Liver (tissue), 9 donors: ENCODE results near the gene ST7. TPM values are rescaled to one million over a fixed set of nuclear protein-coding genes. Genes with fewer than 3 reads are reported as not detected.

ENCODE experiments used
- DNase-seq: peaks from one replicate; pipeline ENCODE4 v3.0.0-alpha.2; 2017; ENCODE audit warnings: low spot score
- H3K27ac ChIP-seq, 2 donors: one replicate each; pipeline ENCODE4 v1.7.0; 2013; ENCODE audit warnings: inconsistent platforms in 2 of 2, low read length in 2 of 2, control low read depth in 1 of 2, low read depth in 1 of 2, mild to moderate bottlenecking in 1 of 2
- H3K27me3 ChIP-seq, 4 donors: one replicate each; pipeline versions ENCODE4 v1.6.1 to v1.7.0; 2013; ENCODE audit warnings: low read length in 3 of 4, inconsistent platforms in 1 of 4, mild to moderate bottlenecking in 1 of 4, moderate library complexity in 1 of 4; ENCODE audit not compliant: control insufficient read depth in 4 of 4, insufficient read depth in 4 of 4
- H3K36me3 ChIP-seq, 4 donors: one replicate each; pipeline versions ENCODE4 v1.6.1 to v1.7.0; 2013; ENCODE audit warnings: low read length in 3 of 4, mild to moderate bottlenecking in 3 of 4, low read depth in 1 of 4, moderate library complexity in 1 of 4; ENCODE audit not compliant: control insufficient read depth in 4 of 4, insufficient read depth in 3 of 4
- H3K4me1 ChIP-seq, 4 donors: one replicate each; pipeline versions ENCODE4 v1.6.1 to v1.7.0; 2013; ENCODE audit warnings: low read length in 3 of 4, mild to moderate bottlenecking in 3 of 4, moderate library complexity in 1 of 4; ENCODE audit not compliant: control insufficient read depth in 4 of 4, insufficient read depth in 4 of 4
- H3K4me3 ChIP-seq, 3 donors: one replicate each; pipeline versions ENCODE4 v1.6.1 to v1.7.0; 2013; ENCODE audit warnings: low read length in 3 of 3, control low read depth in 1 of 3, low read depth in 1 of 3, mild to moderate bottlenecking in 1 of 3
- H3K9ac ChIP-seq, 2 donors: one replicate each; pipeline ENCODE4 v1.7.0; 2013; ENCODE audit warnings: low read length in 2 of 2, mild to moderate bottlenecking in 2 of 2, moderate library complexity in 2 of 2, control low read depth in 1 of 2, low read depth in 1 of 2
- H3K9me3 ChIP-seq, 4 donors: one replicate each; pipeline versions ENCODE4 v1.6.1 to v1.7.0; 2013; ENCODE audit warnings: low read length in 3 of 4; ENCODE audit not compliant: control insufficient read depth in 4 of 4
- EGR1 ChIP-seq, 2 donors: IDR thresholded peaks; 2 replicates each; pipeline ENCODE4 v1.6.1; 2016 to 2018; ENCODE audit warnings: antibody characterized with exemption in 2 of 2, low read depth in 2 of 2
- FOXA1 ChIP-seq: IDR thresholded peaks from 2 replicates; pipeline ENCODE4 v1.6.1; 2016; ENCODE audit warnings: antibody characterized with exemption
- FOXA2 ChIP-seq: IDR thresholded peaks from 2 replicates; pipeline ENCODE4 v1.6.1; 2016; ENCODE audit warnings: antibody characterized with exemption
- HNF4A ChIP-seq, 2 donors: conservative IDR thresholded peaks; 2 replicates each; pipeline ENCODE4 v1.6.1; 2016; ENCODE audit warnings: antibody characterized with exemption in 2 of 2, mild to moderate bottlenecking in 2 of 2
- HNF4G ChIP-seq: IDR thresholded peaks from 2 replicates; pipeline ENCODE4 v1.6.1; 2016; ENCODE audit warnings: antibody characterized with exemption
- JUND ChIP-seq, 2 donors: IDR thresholded peaks; 2 replicates each; pipeline ENCODE4 v1.6.1; 2016; ENCODE audit warnings: antibody characterized with exemption in 2 of 2
- RAD21 ChIP-seq, 2 donors: IDR thresholded peaks; 2 replicates each; pipeline ENCODE4 v1.6.1; 2016; ENCODE audit warnings: antibody characterized with exemption in 2 of 2, mild to moderate bottlenecking in 2 of 2
- RXRA ChIP-seq, 2 donors: IDR thresholded peaks; 2 replicates each; pipeline ENCODE4 v1.6.1; 2017 to 2018; ENCODE audit warnings: antibody characterized with exemption in 2 of 2, mild to moderate bottlenecking in 1 of 2
- SP1 ChIP-seq: IDR thresholded peaks from 2 replicates; pipeline ENCODE4 v1.6.1; 2018; ENCODE audit warnings: antibody characterized with exemption, mild to moderate bottlenecking
- YY1 ChIP-seq: IDR thresholded peaks from 2 replicates; pipeline ENCODE4 v1.6.1; 2016; ENCODE audit warnings: antibody characterized with exemption, mild to moderate bottlenecking
- WGBS: extraction: QIAGEN DNeasy Blood & Tissue Kit; methylation state at CpG from one replicate; pipeline ENCODE4 v1.1.7; 2013; 5-methylcytosine and 5-hydroxymethylcytosine counted together
- polyA plus RNA-seq, 2 donors: library from polyadenylated mRNA; stranded (reverse) in 1 of 2; unstranded in 1 of 2; fragments of 200-250 nt in 1 of 2; fragments of >200 nt in 1 of 2; fragmentation: Nextera tagmentation in 1 of 2; extraction: Ambion mirVana in 1 of 2; gene quantifications; one replicate each; pipeline versions ENCODE4 v1.2.1 to v1.2.3, GENCODE V29; 2013 to 2015
- total RNA-seq, 2 donors: library from RNA; depleted of rRNA; stranded (reverse); fragments of >200 nt; gene quantifications; one replicate each; pipeline ENCODE4 v1.2.3, GENCODE V29; 2014
- TF ChIP-seq, protein P1 (sequence below): IDR thresholded peaks from 2 replicates; pipeline ENCODE4 v1.6.1; 2016; ENCODE audit warnings: antibody characterized with exemption
- TF ChIP-seq, protein P2 (sequence below): IDR thresholded peaks from 2 replicates; pipeline ENCODE4 v1.6.1; 2016; ENCODE audit warnings: antibody characterized with exemption, mild to moderate bottlenecking
- TF ChIP-seq, protein P3 (sequence below): fragments of 150-350 bp; IDR thresholded peaks from 2 replicates; pipeline ENCODE4 v1.5.1; 2017; ENCODE audit warnings: improper control_type of control experiment, low read depth, low read length; ENCODE audit not compliant: missing input control
- TF ChIP-seq, protein P4 (sequence below): IDR thresholded peaks from 2 replicates; pipeline ENCODE4 v1.6.1; 2016; ENCODE audit warnings: antibody characterized with exemption
- donor health status: healthy.
- donor health status: healthy.
- donor health status: healthy.
- donor health status: healthy.
- donor health status: healthy.

Gene ST7
- total and polyA plus RNA-seq, 4 donors, result 13.5 to 30.7 (median 22.6) TPM

DNA sequence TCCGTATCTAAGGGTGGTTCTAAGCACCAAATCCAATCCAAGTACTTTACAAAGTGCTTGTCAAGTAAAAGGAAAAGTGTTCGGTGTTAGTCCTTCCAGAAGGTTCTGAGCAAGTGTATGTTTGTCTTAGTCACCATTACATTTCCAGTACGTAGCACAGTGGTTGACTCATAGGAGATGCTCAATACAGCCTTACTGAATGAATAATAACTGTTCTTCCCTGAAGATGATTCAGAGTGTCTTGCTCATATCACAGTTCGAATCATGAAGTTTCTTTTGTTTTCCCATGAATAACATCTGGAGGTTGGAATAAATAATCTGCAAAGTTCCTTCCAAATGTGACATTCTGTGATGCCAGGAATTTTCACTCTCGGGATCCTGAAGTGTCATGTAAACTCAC is 316.1 kb downstream of the ST7 start:
- H3K27me3 ChIP-seq, result peaks cover 0 to 2% (median 0%) of the 10 kb centered on the region in 4 donors
- no peak overlapping the region for H3K9ac ChIP-seq
- no peak for TF ChIP-seq HNF4G
- no peak for TF ChIP-seq FOXA2
- TF ChIP-seq, protein P1, sequence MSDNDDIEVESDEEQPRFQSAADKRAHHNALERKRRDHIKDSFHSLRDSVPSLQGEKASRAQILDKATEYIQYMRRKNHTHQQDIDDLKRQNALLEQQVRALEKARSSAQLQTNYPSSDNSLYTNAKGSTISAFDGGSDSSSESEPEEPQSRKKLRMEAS, result no peak
- TF ChIP-seq RXRA (IDR thresholded peaks at IDR 0.05), result no peak
- TF ChIP-seq, protein P2, sequence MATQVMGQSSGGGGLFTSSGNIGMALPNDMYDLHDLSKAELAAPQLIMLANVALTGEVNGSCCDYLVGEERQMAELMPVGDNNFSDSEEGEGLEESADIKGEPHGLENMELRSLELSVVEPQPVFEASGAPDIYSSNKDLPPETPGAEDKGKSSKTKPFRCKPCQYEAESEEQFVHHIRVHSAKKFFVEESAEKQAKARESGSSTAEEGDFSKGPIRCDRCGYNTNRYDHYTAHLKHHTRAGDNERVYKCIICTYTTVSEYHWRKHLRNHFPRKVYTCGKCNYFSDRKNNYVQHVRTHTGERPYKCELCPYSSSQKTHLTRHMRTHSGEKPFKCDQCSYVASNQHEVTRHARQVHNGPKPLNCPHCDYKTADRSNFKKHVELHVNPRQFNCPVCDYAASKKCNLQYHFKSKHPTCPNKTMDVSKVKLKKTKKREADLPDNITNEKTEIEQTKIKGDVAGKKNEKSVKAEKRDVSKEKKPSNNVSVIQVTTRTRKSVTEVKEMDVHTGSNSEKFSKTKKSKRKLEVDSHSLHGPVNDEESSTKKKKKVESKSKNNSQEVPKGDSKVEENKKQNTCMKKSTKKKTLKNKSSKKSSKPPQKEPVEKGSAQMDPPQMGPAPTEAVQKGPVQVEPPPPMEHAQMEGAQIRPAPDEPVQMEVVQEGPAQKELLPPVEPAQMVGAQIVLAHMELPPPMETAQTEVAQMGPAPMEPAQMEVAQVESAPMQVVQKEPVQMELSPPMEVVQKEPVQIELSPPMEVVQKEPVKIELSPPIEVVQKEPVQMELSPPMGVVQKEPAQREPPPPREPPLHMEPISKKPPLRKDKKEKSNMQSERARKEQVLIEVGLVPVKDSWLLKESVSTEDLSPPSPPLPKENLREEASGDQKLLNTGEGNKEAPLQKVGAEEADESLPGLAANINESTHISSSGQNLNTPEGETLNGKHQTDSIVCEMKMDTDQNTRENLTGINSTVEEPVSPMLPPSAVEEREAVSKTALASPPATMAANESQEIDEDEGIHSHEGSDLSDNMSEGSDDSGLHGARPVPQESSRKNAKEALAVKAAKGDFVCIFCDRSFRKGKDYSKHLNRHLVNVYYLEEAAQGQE, result no peak
- TF ChIP-seq SP1, result no peak
- TF ChIP-seq, protein P3, sequence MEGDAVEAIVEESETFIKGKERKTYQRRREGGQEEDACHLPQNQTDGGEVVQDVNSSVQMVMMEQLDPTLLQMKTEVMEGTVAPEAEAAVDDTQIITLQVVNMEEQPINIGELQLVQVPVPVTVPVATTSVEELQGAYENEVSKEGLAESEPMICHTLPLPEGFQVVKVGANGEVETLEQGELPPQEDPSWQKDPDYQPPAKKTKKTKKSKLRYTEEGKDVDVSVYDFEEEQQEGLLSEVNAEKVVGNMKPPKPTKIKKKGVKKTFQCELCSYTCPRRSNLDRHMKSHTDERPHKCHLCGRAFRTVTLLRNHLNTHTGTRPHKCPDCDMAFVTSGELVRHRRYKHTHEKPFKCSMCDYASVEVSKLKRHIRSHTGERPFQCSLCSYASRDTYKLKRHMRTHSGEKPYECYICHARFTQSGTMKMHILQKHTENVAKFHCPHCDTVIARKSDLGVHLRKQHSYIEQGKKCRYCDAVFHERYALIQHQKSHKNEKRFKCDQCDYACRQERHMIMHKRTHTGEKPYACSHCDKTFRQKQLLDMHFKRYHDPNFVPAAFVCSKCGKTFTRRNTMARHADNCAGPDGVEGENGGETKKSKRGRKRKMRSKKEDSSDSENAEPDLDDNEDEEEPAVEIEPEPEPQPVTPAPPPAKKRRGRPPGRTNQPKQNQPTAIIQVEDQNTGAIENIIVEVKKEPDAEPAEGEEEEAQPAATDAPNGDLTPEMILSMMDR, result no peak
- TF ChIP-seq RAD21 (IDR thresholded peaks at IDR 0.05), result no peak
- TF ChIP-seq EGR1 (IDR thresholded peaks at IDR 0.05; ENCODE audit: low read depth in 2 of 2), result no peak
- TF ChIP-seq, protein P4, sequence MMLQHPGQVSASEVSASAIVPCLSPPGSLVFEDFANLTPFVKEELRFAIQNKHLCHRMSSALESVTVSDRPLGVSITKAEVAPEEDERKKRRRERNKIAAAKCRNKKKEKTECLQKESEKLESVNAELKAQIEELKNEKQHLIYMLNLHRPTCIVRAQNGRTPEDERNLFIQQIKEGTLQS, result no peak
- TF ChIP-seq YY1, result no peak
- TF ChIP-seq FOXA1, result no peak
- TF ChIP-seq JUND (IDR thresholded peaks at IDR 0.05), result no peak
- TF ChIP-seq HNF4A (conservative IDR thresholded peaks at IDR 0.05), result no peak
- H3K36me3 ChIP-seq, result no peaks in the 10 kb centered on the region
- WGBS, result 81% methylated on average over 5 of the region's 5 CpGs
- H3K4me3 ChIP-seq, result no peak overlapping the region
- DNase-seq, result no peak
- no peaks in the 10 kb centered on the region for H3K4me1 ChIP-seq
- H3K27ac ChIP-seq, result no peak overlapping the region
- peaks cover 0 to 3% (median 0%) of the 10 kb centered on the region in 4 donors for H3K9me3 ChIP-seq

DNA sequence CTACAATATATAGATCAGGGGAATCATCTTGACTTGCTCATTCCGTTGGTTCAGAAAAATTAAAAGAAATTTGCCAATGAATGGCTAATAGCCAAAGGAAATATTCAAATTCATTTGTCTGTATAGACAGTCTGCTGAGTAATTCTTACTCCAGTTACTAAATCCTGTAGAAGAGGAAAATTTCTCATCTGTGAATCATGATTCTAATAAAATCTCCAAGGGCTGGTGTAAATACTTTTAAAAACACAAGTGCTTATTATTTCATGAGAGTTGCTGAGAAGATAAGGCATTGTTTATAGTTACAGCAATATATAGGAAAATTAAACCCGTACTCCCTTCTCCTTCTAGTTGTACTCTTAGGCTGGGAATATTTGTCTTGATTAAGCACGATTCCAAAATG is 316.6 kb downstream of the ST7 start:
- Histone ChIP-seq H3K36me3 (no peaks in the 10 kb centered on the region), H3K9me3 (peaks cover 0 to 3% (median 0%) of the 10 kb centered on the region in 4 donors), H3K9ac (no peak overlapping the region), H3K4me1 (no peaks in the 10 kb centered on the region), H3K27me3 (peaks cover 0 to 2% (median 0%) of the 10 kb centered on the region in 4 donors), H3K27ac (no peak overlapping the region), H3K4me3 (no peak overlapping the region)
- no peak for DNase-seq
- 70% methylated on average over 3 of the region's 3 CpGs for WGBS
- TF ChIP-seq FOXA2, result no peak

DNA sequence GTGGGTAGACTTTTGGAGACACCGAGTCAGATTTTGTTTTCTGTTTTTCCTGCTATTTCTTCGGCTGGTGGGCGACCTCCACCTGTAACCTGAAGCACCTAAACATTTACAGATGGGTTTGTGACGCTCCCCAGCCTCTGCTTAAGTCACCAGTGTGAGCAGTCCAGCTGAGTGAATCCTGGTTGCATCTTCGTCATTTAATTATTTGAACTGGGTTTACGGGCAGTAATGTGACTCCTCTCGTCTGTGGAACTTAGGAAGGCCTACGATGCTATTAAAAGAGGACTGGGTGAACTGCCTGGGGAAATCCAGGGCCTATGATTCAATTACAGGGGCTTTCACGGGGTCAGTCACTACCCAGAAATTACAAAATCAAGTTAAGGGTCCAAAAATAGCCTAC is 317.1 kb downstream of the ST7 start:
- Histone ChIP-seq H3K9ac (no peak overlapping the region), H3K4me3 (no peak overlapping the region), H3K36me3 (no peaks in the 10 kb centered on the region), H3K27ac (no peak overlapping the region), H3K27me3 (peaks cover 0 to 2% (median 0%) of the 10 kb centered on the region in 4 donors), H3K4me1 (no peaks in the 10 kb centered on the region), H3K9me3 (peaks cover 0 to 3% (median 0%) of the 10 kb centered on the region in 4 donors)
- no peak for DNase-seq
- TF ChIP-seq, protein P2, result no peak
- TF ChIP-seq, protein P4, result no peak
- TF ChIP-seq FOXA1, result no peak
- no peak for TF ChIP-seq HNF4A (conservative IDR thresholded peaks at IDR 0.05)
- WGBS, result 70% methylated on average over 9 of the region's 9 CpGs
